Naive B cell (primary cell): ENCODE data around the gene NUTM2G. TPM values are rescaled to one million over a fixed set of nuclear protein-coding genes. Genes with fewer than 3 reads are reported as not detected.
"Not testable (repeated sequence)": the region's sequence is repeated elsewhere in the genome, so short reads cannot be mapped to it uniquely, and the experiment has no call there.

Experiments
- ATAC-seq, 2 donors: fragments of 150-1000 bp; cut with Tn5 transposase; 2 replicates each; pipeline ENCODE4 v1.10.0; 2021; ENCODE audit warnings: low read depth in 2 of 2, mild to moderate bottlenecking in 2 of 2, moderate library complexity in 2 of 2
- DNase-seq: peaks from one replicate; pipeline ENCODE4 v3.0.0; 2022
- H3K27ac Mint-ChIP-seq, 6 donors: one replicate each; pipeline ENCODE4 v1.8.0; 2020 to 2022; ENCODE audit warnings: mild to moderate bottlenecking in 6 of 6, mixed read lengths in 6 of 6, moderate library complexity in 5 of 6, inconsistent platforms in 2 of 6
- H3K27me3 Mint-ChIP-seq, 3 donors: one replicate each; pipeline ENCODE4 v1.8.0; 2021 to 2022; ENCODE audit warnings: mixed read lengths in 3 of 3, mild to moderate bottlenecking in 1 of 3
- H3K36me3 Mint-ChIP-seq, 2 donors: one replicate each; pipeline ENCODE4 v1.8.0; 2020 to 2022; ENCODE audit warnings: mixed read lengths in 2 of 2, inconsistent platforms in 1 of 2, mild to moderate bottlenecking in 1 of 2
- H3K4me1 Mint-ChIP-seq, 3 donors: one replicate each; pipeline ENCODE4 v1.8.0; 2020 to 2022; ENCODE audit warnings: mixed read lengths in 3 of 3, inconsistent platforms in 1 of 3, mild to moderate bottlenecking in 1 of 3, moderate library complexity in 1 of 3
- H3K4me3 Mint-ChIP-seq, 8 donors: one replicate each; pipeline ENCODE4 v1.8.0; 2020 to 2022; ENCODE audit warnings: mild to moderate bottlenecking in 8 of 8, mixed read lengths in 8 of 8, moderate library complexity in 8 of 8, inconsistent platforms in 2 of 8
- H3K9me3 Mint-ChIP-seq, 7 donors: one replicate each; pipeline ENCODE4 v1.8.0; 2020 to 2022; ENCODE audit warnings: mixed read lengths in 7 of 7, mild to moderate bottlenecking in 5 of 7, inconsistent platforms in 2 of 7, moderate library complexity in 1 of 7
- polyA plus RNA-seq, 6 donors: library from polyadenylated mRNA; unstranded; fragments of 300-500 nt; fragmentation: Illumina TruSeq; gene quantifications; one replicate each; pipeline ENCODE4 v1.2.3, GENCODE V29; 2021; ENCODE audit warnings: low read depth in 6 of 6

Gene NUTM2G
- polyA plus RNA-seq, 6 donors from 2014 or later: 0.24 TPM; not detected in 5

DNA sequence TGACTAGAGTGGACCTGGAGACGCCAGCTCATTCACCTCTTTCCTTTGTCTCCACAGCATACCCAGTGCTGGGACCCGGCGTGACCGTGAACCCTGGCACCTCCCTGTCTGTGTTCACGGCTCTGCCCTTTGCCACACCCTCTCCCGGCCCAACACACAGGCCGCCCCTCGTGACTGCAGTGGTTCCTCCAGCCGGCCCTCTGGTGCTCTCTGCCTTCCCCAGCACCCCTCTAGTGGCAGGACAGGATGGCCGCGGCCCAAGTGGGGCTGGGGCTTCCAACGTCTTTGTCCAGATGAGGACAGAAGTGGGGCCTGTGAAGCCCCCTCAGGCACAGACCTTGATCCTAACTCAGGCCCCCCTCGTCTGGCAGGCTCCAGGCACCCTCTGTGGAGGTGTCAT lies 3.0 kb downstream of the NUTM2G start:
- peak overlapping the region in 1 of 6 donors; percentile 15 for H3K27ac Mint-ChIP-seq
- H3K27me3 Mint-ChIP-seq, ATAC-seq, H3K9me3 Mint-ChIP-seq, H3K4me3 Mint-ChIP-seq, H3K36me3 Mint-ChIP-seq, H3K4me1 Mint-ChIP-seq, DNase-seq: not testable (repeated sequence)

DNA sequence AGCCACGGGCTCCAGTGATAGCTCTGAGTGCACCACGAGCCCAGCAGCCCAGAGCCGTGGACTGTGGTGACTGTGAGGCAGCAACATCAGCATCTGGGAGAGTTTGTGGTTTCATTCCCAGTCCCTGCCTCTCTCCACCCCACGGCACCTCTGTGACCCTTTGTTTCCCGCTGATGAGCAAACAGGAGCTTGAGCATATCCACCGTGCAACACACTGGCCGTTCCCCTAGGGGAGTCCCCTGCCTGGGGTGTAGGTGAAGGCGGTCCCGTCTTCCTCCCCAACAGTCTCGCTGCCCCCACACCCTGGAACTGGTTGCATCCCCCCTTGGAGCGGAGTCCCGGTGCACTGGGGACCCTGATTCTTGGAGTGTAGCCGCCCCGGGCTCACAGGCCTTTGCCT lies 5.5 kb downstream of the NUTM2G start:
- H3K9me3 Mint-ChIP-seq, H3K27me3 Mint-ChIP-seq, ATAC-seq, H3K4me1 Mint-ChIP-seq, DNase-seq, H3K4me3 Mint-ChIP-seq, H3K27ac Mint-ChIP-seq, H3K36me3 Mint-ChIP-seq: not testable (repeated sequence)

DNA sequence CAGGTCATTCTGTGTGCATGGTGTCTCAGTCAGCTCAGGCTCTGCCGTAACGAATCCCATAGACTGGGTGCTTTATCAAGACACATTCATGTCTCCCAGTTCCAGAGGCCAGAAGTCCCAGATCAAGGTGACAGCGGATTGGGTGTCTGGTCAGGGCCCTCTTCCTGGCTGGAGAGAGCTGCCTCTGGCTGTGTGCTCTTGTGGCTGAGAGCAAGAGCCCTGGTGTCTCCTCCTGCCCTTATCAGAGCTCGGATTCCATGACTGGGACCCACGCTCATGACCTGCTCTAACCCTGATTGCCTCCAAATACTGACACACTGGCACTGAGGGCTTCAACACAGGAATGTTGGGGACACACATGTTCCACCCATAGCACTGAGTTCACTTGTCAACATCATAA lies 6.1 kb downstream of the NUTM2G start:
- H3K27ac Mint-ChIP-seq: peak overlapping the region in 1 of 6 donors; percentile 26
- not testable (repeated sequence) for DNase-seq, H3K27me3 Mint-ChIP-seq

DNA sequence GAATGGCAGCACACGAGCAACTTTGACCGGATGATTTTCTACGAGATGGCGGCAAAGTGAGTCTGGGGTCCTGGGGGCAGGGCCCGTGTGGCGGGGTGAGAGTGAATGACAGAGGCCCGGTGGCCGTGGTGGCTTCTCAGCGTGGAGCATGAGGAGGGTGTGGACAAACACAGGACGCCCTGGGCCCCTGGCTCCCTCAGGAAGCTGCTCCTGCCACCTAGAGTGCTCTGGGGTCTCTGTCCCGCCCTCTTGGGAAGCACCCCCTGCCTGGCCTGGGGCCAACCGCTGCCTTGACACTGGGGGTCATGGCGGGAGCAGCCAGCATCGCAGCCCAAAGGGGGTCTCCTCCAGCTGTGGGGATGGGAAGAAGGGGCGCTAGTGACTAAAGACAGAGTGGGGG lies 6.8 kb downstream of the NUTM2G start:
- H3K4me1 Mint-ChIP-seq, DNase-seq, H3K36me3 Mint-ChIP-seq, H3K9me3 Mint-ChIP-seq, H3K27me3 Mint-ChIP-seq, H3K4me3 Mint-ChIP-seq, ATAC-seq: not testable (repeated sequence)
- H3K27ac Mint-ChIP-seq: peak overlapping the region in 3 of 6 donors; percentile 26 to 81 (median 72)

More for the DNA sequence above, 6.1 kb downstream of the NUTM2G start:
- not testable (repeated sequence) for H3K4me3 Mint-ChIP-seq, H3K4me1 Mint-ChIP-seq, H3K36me3 Mint-ChIP-seq, H3K9me3 Mint-ChIP-seq, ATAC-seq

GRCh38 chr9:96937442-96937841 lies 8.8 kb downstream of the NUTM2G start:
- H3K36me3 Mint-ChIP-seq, H3K9me3 Mint-ChIP-seq, H3K27me3 Mint-ChIP-seq, ATAC-seq, H3K4me3 Mint-ChIP-seq, DNase-seq, H3K4me1 Mint-ChIP-seq: not testable (repeated sequence)
- peak overlapping the region in 1 of 6 donors; percentile 60 for H3K27ac Mint-ChIP-seq

GRCh38 chr9:96938957-96939665 lies 10.5 kb downstream of the NUTM2G start:
- H3K27me3 Mint-ChIP-seq, H3K27ac Mint-ChIP-seq, H3K36me3 Mint-ChIP-seq, H3K4me3 Mint-ChIP-seq, H3K4me1 Mint-ChIP-seq, ATAC-seq, DNase-seq, H3K9me3 Mint-ChIP-seq: not testable (repeated sequence)

GRCh38 chr9:96940982-96941381 lies 12.3 kb downstream of the NUTM2G start:
- not testable (repeated sequence) for H3K27ac Mint-ChIP-seq, ATAC-seq, H3K36me3 Mint-ChIP-seq, H3K9me3 Mint-ChIP-seq, H3K27me3 Mint-ChIP-seq, H3K4me3 Mint-ChIP-seq, DNase-seq, H3K4me1 Mint-ChIP-seq

DNA sequence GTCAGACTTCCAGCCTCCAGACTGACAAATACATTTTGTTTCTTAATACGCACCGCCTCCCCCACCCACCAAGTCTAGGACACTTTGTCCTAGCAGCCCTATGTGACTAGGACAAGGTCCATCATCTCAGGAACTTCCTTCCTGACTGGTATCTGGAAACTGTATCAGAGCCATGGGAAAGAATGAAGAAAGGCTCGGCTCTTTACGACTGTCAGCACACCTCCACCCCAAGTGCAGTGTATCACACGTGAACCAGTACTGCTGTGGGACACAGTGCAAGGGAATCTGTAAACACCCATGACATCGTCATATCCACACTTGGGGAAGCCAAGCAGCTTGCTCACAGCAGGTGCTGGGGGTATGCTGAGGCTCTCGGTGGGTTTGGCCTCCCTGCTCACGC lies 13.0 kb downstream of the NUTM2G start:
- H3K4me3 Mint-ChIP-seq, ATAC-seq, H3K4me1 Mint-ChIP-seq, DNase-seq, H3K27ac Mint-ChIP-seq, H3K36me3 Mint-ChIP-seq, H3K27me3 Mint-ChIP-seq, H3K9me3 Mint-ChIP-seq: not testable (repeated sequence)

GRCh38 chr9:96942181-96942580 lies 13.5 kb downstream of the NUTM2G start:
- not testable (repeated sequence) for H3K4me1 Mint-ChIP-seq, H3K4me3 Mint-ChIP-seq, H3K27me3 Mint-ChIP-seq, H3K36me3 Mint-ChIP-seq, H3K27ac Mint-ChIP-seq, DNase-seq, H3K9me3 Mint-ChIP-seq
- ATAC-seq: peak in 1 of 2 donors; percentile 23

GRCh38 chr9:96949346-96949745 lies 20.7 kb downstream of the NUTM2G start:
- not testable (repeated sequence) for H3K9me3 Mint-ChIP-seq, DNase-seq, H3K27me3 Mint-ChIP-seq, H3K4me3 Mint-ChIP-seq, H3K36me3 Mint-ChIP-seq, H3K4me1 Mint-ChIP-seq, ATAC-seq
- peak overlapping the region in 1 of 6 donors; percentile 63 for H3K27ac Mint-ChIP-seq

DNA sequence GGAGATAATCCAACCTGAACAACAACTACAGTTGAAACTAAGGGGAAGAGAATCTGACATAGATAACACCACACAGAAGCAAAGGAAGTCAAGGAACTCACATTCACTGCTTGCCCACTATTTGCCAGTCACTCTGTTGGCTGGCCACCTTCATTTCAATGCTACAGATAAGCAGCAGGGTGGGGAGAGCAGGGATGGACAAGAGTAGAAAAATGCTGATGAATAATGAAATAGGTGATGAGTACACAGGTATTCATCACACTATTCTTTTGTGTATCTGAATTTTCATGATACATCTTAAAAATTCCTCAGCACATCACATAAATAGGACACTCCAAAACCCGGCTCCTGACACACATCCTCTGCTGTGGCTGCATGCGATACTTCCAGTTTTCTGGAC lies 21.9 kb downstream of the NUTM2G start:
- not testable (repeated sequence) for H3K9me3 Mint-ChIP-seq, H3K4me3 Mint-ChIP-seq, H3K27me3 Mint-ChIP-seq, H3K36me3 Mint-ChIP-seq, DNase-seq, H3K4me1 Mint-ChIP-seq, ATAC-seq
- H3K27ac Mint-ChIP-seq: peak overlapping the region in 1 of 6 donors; percentile 49

DNA sequence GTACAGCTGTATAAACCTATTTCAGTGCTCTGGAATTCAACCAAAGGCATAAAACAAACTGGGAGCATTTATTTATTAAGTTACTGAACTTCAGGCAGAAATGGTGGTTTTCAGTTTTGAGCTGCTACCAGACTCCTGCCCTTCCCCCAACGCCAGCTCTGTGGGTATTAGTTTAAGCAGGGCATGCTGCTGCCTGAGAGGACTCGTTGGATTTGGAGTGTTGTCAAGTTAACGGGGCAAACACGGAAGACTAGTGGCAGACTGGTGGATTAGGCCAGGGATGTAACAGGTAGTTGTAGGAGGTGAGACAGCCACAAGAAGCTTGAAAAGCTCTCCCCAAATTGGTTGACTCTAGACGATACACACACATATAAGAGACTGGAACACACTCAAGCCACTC lies 38.9 kb downstream of the NUTM2G start:
- DNase-seq, H3K27ac Mint-ChIP-seq, H3K36me3 Mint-ChIP-seq, H3K9me3 Mint-ChIP-seq, H3K27me3 Mint-ChIP-seq, H3K4me3 Mint-ChIP-seq, H3K4me1 Mint-ChIP-seq, ATAC-seq: not testable (repeated sequence)

GRCh38 chr9:96972552-96972951 lies 43.9 kb downstream of the NUTM2G start:
- Mint-ChIP-seq H3K27ac (peak overlapping the region in 2 of 6 donors; percentile 5 to 66), H3K4me1 (peaks cover 0 to 15% (median 10%) of the 10 kb centered on the region in 3 donors)
- ATAC-seq, H3K27me3 Mint-ChIP-seq, DNase-seq, H3K36me3 Mint-ChIP-seq, H3K9me3 Mint-ChIP-seq, H3K4me3 Mint-ChIP-seq: not testable (repeated sequence)

- H3K4me1 Mint-ChIP-seq: peaks cover 4 to 20% (median 20%) of the 10 kb centered on the region in 3 donors
- H3K4me3 Mint-ChIP-seq, H3K36me3 Mint-ChIP-seq, H3K9me3 Mint-ChIP-seq, H3K27ac Mint-ChIP-seq, ATAC-seq, DNase-seq, H3K27me3 Mint-ChIP-seq: not testable (repeated sequence)
Observed at GRCh38 chr9:96974037-96974436, 45.4 kb downstream of the NUTM2G start.
